ENCODE measurements around the gene STK32B. TPM values are rescaled to one million over a fixed set of nuclear protein-coding genes. Genes with fewer than 3 reads are reported as not detected.

Gene STK32B
- total and polyA plus RNA-seq, 9 of the 15 experiments (the other 6 are each of a cell fraction or from before 2014, with no cell fraction given): 0.03 to 0.20 (median 0.07) TPM; not detected in 2

GRCh38 chr4:5036239-5036638, 15.0 kb upstream of the STK32B start (continued):
- TF ChIP-seq ZNF609 (CRISPR knock-in tag; IDR thresholded peaks at IDR 0.05; ENCODE audit: borderline replicate concordance) (no peak), RAD51 (IDR thresholded peaks at IDR 0.05; ENCODE audit: borderline replicate concordance, low read depth) (no peak), CREM (IDR thresholded peaks at IDR 0.05; ENCODE audit: low read depth) (no peak), KLF13 (tag; IDR thresholded peaks at IDR 0.05; ENCODE audit: borderline replicate concordance, low read depth) (no peak), FOXP1 (CRISPR knock-in tag; IDR thresholded peaks at IDR 0.05) (no peak), HDGF (IDR thresholded peaks at IDR 0.05) (no peak), NCOA4 (IDR thresholded peaks at IDR 0.05; ENCODE audit: partially characterized antibody) (no peak), ZFP1 (CRISPR knock-in tag; IDR thresholded peaks at IDR 0.05) (no peak), ZNF395 (CRISPR knock-in tag; IDR thresholded peaks at IDR 0.05) (peak; percentile 58; the same call in 1 of the 2 replicates), DNMT1 (IDR thresholded peaks at IDR 0.05) (no peak), TFAM (CRISPR knock-in tag; conservative IDR thresholded peaks at IDR 0.05) (no peak), GTF2E2 (tag; IDR thresholded peaks at IDR 0.05) (no peak), MAFF (IDR thresholded peaks at IDR 0.05; ENCODE audit: low read length) (peak; percentile 100), YY1 (IDR thresholded peaks at IDR 0.05; ENCODE audit: borderline replicate concordance in 1 of 3, control insufficient read depth in 1 of 3, extremely low read depth in 1 of 3, insufficient read depth in 3 of 3, insufficient read length in 1 of 3, insufficient replicate concordance in 2 of 3, low read depth in 1 of 3, low read length in 2 of 3) (no peak), ADNP (tag; IDR thresholded peaks at IDR 0.05) (no peak), ETS2 (tag; IDR thresholded peaks at IDR 0.05; ENCODE audit: borderline replicate concordance, poor library complexity, severe bottlenecking) (no peak), ATF2 (CRISPR knock-in tag; IDR thresholded peaks at IDR 0.05) (no peak), STAG1 (CRISPR knock-in tag; IDR thresholded peaks at IDR 0.05; ENCODE audit: borderline replicate concordance) (no peak), HNRNPL (IDR thresholded peaks at IDR 0.05; ENCODE audit: low read depth, low read length) (no peak)
- TF ChIP-seq, protein P1, sequence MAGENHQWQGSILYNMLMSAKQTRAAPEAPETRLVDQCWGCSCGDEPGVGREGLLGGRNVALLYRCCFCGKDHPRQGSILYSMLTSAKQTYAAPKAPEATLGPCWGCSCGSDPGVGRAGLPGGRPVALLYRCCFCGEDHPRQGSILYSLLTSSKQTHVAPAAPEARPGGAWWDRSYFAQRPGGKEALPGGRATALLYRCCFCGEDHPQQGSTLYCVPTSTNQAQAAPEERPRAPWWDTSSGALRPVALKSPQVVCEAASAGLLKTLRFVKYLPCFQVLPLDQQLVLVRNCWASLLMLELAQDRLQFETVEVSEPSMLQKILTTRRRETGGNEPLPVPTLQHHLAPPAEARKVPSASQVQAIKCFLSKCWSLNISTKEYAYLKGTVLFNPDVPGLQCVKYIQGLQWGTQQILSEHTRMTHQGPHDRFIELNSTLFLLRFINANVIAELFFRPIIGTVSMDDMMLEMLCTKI (IDR thresholded peaks at IDR 0.05; ENCODE audit: partially characterized antibody): no peak
